Measurements from ENCODE around the gene ISYNA1. TPM values are rescaled to one million over a fixed set of nuclear protein-coding genes. Genes with fewer than 3 reads are reported as not detected.

ISYNA1 gene
- total and polyA plus RNA-seq, 2 of the 13 experiments (the other 11 are each of a cell fraction or from before 2014, with no cell fraction given), result 29.6 to 48.5 TPM

GRCh38 chr19:18401580-18402112 is 36.3 kb downstream of the ISYNA1 start (continued):
- no peak for TF ChIP-seq GPBP1L1 (CRISPR knock-in tag; IDR thresholded peaks at IDR 0.05)
- TF ChIP-seq MBD4 (IDR thresholded peaks at IDR 0.05; ENCODE audit: borderline replicate concordance, low read length), result no peak
- no peak for TF ChIP-seq ZNF605 (CRISPR knock-in tag; IDR thresholded peaks at IDR 0.05)
- TF ChIP-seq MAZ (IDR thresholded peaks at IDR 0.05; ENCODE audit: borderline replicate concordance, low read depth, low read length), result peak; percentile 23; the same call in 1 of the 2 replicates
- no peak for TF ChIP-seq MAZ (CRISPR knock-in tag; IDR thresholded peaks at IDR 0.05; ENCODE audit: low read depth)
- TF ChIP-seq ZMYM2 (CRISPR knock-in tag; IDR thresholded peaks at IDR 0.05), result peak; percentile 92
- no peak for TF ChIP-seq SMARCC2 (IDR thresholded peaks at IDR 0.05)
- no peak for TF ChIP-seq ZHX2 (IDR thresholded peaks at IDR 0.05; ENCODE audit: low read depth)
- no peak for TF ChIP-seq ZHX2 (CRISPR knock-in tag; IDR thresholded peaks at IDR 0.05; ENCODE audit: borderline replicate concordance)
- TF ChIP-seq ZNF792 (CRISPR knock-in tag; IDR thresholded peaks at IDR 0.05), result 0 out of 2 replicates have a peak, but pooled peaks have one; percentile 25
- no peak for TF ChIP-seq SALL2 (CRISPR knock-in tag; IDR thresholded peaks at IDR 0.05)
- TF ChIP-seq PCBP2 (optimal IDR thresholded peaks at IDR 0.05; ENCODE audit: low read depth, low read length, poor library complexity, severe bottlenecking), result no peak
- no peak for TF ChIP-seq ZMAT3 (CRISPR knock-in tag; conservative IDR thresholded peaks at IDR 0.05)
- no peak for TF ChIP-seq AGO2 (optimal IDR thresholded peaks at IDR 0.05; ENCODE audit: low read depth, low read length)
- no peak for TF ChIP-seq SRSF1 (optimal IDR thresholded peaks at IDR 0.05; ENCODE audit: low read depth, low read length)
- TF ChIP-seq, protein P1, sequence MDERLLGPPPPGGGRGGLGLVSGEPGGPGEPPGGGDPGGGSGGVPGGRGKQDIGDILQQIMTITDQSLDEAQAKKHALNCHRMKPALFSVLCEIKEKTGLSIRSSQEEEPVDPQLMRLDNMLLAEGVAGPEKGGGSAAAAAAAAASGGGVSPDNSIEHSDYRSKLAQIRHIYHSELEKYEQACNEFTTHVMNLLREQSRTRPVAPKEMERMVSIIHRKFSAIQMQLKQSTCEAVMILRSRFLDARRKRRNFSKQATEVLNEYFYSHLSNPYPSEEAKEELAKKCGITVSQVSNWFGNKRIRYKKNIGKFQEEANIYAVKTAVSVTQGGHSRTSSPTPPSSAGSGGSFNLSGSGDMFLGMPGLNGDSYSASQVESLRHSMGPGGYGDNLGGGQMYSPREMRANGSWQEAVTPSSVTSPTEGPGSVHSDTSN (CRISPR knock-in tag; IDR thresholded peaks at IDR 0.05), result no peak
- TF ChIP-seq ZFP91 (CRISPR knock-in tag; IDR thresholded peaks at IDR 0.05; ENCODE audit: borderline replicate concordance), result no peak
